ENCODE results near the gene MCM3AP.

DNA sequence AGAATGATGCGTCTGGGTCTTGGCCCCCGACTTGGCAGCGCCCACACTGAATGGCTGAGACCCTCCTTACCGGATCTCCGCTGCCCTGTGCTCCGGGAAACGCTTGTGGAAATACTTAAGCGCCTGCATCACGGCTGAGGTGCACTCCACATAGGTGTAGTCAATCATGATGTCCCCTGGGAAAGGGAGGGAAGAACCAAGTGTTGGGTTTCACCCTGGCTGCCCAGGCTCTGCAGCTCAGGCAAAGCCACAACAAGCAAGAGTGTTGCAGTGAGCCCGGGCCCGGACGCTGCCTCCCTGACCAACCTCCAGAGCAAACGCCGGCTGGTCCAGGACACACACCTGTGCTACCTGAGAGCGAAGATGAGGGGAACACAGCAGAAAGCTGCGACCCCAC, 79.6 kb downstream of the MCM3AP start:
- TF ChIP-seq NFIC (IDR thresholded peaks at IDR 0.05) (no peak), CREB1 (IDR thresholded peaks at IDR 0.05; ENCODE audit: low read depth) (no peak), CEBPB (IDR thresholded peaks at IDR 0.05) (no peak), TAF1 (IDR thresholded peaks at IDR 0.05; ENCODE audit: low read depth) (no peak), ZBTB7A (IDR thresholded peaks at IDR 0.05; ENCODE audit: low read depth) (no peak), YY1 (IDR thresholded peaks at IDR 0.05; ENCODE audit: low read depth) (no peak), TEAD4 (IDR thresholded peaks at IDR 0.05) (no peak), FOXM1 (IDR thresholded peaks at IDR 0.05; ENCODE audit: borderline replicate concordance, low read depth) (no peak), EP300 (IDR thresholded peaks at IDR 0.05; ENCODE audit: borderline replicate concordance) (no peak), EGR1 (IDR thresholded peaks at IDR 0.05) (no peak), TCF12 (IDR thresholded peaks at IDR 0.05; ENCODE audit: low read depth) (no peak)
- TF ChIP-seq, protein P1, sequence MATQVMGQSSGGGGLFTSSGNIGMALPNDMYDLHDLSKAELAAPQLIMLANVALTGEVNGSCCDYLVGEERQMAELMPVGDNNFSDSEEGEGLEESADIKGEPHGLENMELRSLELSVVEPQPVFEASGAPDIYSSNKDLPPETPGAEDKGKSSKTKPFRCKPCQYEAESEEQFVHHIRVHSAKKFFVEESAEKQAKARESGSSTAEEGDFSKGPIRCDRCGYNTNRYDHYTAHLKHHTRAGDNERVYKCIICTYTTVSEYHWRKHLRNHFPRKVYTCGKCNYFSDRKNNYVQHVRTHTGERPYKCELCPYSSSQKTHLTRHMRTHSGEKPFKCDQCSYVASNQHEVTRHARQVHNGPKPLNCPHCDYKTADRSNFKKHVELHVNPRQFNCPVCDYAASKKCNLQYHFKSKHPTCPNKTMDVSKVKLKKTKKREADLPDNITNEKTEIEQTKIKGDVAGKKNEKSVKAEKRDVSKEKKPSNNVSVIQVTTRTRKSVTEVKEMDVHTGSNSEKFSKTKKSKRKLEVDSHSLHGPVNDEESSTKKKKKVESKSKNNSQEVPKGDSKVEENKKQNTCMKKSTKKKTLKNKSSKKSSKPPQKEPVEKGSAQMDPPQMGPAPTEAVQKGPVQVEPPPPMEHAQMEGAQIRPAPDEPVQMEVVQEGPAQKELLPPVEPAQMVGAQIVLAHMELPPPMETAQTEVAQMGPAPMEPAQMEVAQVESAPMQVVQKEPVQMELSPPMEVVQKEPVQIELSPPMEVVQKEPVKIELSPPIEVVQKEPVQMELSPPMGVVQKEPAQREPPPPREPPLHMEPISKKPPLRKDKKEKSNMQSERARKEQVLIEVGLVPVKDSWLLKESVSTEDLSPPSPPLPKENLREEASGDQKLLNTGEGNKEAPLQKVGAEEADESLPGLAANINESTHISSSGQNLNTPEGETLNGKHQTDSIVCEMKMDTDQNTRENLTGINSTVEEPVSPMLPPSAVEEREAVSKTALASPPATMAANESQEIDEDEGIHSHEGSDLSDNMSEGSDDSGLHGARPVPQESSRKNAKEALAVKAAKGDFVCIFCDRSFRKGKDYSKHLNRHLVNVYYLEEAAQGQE (IDR thresholded peaks at IDR 0.05; ENCODE audit: low read depth) = no peak
- TF ChIP-seq, protein P2, sequence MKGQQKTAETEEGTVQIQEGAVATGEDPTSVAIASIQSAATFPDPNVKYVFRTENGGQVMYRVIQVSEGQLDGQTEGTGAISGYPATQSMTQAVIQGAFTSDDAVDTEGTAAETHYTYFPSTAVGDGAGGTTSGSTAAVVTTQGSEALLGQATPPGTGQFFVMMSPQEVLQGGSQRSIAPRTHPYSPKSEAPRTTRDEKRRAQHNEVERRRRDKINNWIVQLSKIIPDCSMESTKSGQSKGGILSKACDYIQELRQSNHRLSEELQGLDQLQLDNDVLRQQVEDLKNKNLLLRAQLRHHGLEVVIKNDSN (IDR thresholded peaks at IDR 0.05) = no peak
- TF ChIP-seq, protein P3, sequence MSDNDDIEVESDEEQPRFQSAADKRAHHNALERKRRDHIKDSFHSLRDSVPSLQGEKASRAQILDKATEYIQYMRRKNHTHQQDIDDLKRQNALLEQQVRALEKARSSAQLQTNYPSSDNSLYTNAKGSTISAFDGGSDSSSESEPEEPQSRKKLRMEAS (IDR thresholded peaks at IDR 0.05) = no peak

Measured in Ishikawa (cell line).